LHCN-M2 (cell line): ENCODE data around the gene TNS1. TPM values are rescaled to one million over a fixed set of nuclear protein-coding genes. Genes with fewer than 3 reads are reported as not detected.

Experiments used
- DNase-seq: peaks from one replicate; pipeline ENCODE4 v3.0.0-alpha.2; 2012; ENCODE audit warnings: low read depth
- total RNA-seq: library from RNA; depleted of rRNA; stranded (reverse); fragments of >200 nt; gene quantifications from 2 replicates; pipeline ENCODE4 v1.2.3, GENCODE V29; 2014

The TNS1 gene
- total RNA-seq, 1 experiment from 2014 or later = 53.4 TPM

- no peak for DNase-seq
Observed at GRCh38 chr2:217980036-217980435, 22.8 kb downstream of the TNS1 start.

DNA sequence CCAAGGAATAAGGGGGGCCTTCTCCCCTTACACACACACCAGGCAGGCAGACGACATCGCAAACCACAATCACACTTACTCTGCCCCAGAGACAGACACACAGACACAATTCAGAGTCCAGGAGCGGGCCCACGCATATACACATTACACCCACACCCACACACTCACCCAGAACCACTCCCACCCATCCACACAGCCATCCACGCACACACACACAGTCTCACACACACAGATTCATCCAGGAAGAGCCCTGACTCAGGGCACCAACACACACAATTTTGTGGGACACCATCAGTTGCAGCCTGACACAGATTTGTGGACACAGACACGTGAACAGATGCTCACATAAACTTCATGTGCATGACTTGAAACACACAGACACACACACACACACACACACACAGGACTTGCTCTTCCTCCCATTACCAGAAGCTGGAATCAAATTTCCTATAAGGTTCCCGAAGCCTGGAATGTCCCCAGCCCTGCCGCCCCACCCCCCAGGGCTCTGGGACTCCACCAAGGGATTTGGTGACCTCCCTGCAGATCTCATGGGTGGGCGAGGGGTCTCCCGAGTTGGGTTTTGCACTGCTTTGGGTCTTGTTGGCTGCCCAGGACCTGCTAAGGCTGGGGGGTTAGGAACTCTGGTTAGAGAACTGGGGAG is 23.5 kb downstream of the TNS1 start:
- DNase-seq = peak; percentile 58

DNA sequence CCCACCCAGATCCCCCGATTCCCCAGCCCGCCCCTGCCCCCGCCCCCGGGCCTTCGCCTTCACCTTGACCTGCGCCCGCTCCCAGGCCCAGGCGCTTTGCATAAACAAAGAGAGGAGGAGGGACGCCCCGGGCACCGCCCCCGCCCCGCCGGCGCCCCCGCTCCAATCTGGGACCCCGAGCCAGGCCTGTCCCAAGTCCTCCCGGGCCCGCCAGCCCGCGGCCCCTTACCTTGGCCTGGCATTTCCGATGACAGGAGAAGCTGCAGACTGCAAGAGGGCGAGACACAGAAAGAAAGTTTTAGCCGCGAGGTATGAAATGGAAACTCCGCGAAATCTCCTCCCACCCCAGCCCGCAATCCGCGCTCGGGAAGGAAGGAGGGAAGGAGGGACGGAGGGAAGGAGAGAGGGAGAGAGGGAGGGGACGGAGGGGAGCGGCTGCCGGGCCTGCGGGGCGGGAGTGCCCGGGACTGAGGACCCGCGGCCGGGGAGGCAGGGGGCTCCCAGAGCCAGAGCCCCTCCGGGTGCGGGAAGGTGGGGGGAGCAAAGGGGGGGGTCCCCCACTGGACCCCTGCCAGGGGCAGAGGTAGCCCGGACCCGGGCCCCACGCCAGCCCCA is 24.2 kb downstream of the TNS1 start:
- DNase-seq = no peak

DNA sequence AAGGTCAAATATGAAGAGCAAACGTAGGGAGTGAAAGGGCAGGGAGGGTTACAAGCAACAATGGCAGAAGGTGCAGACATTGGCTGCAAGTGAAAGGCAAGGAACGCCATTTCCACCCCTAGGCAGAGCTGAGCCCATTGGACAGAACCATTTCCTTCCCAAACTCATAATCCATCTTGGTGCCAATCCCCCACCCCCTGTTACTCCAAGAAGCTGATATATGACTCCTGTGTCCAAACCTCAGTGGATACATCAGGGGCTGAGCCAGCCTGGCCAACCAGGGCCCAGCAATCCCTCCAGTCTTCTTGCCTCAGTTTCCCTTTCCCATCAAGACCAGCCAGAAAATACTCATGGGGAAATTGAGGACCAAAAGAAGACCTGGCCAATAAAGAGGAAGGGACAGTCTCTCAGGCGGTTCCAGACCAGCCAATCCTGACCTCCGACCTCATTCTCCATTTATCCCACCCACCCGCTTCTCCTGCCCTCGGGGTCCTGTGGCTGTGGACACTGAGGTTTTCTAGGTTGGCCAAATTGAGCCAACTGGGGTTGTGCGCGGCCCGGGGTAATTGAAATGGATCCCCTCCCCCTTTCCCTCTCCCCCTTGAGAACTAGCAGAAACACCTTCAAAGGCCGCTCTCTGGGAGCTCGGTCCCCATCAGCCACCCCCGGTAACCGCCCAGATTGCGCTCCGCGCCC is 24.8 kb downstream of the TNS1 start:
- DNase-seq = no peak

DNA sequence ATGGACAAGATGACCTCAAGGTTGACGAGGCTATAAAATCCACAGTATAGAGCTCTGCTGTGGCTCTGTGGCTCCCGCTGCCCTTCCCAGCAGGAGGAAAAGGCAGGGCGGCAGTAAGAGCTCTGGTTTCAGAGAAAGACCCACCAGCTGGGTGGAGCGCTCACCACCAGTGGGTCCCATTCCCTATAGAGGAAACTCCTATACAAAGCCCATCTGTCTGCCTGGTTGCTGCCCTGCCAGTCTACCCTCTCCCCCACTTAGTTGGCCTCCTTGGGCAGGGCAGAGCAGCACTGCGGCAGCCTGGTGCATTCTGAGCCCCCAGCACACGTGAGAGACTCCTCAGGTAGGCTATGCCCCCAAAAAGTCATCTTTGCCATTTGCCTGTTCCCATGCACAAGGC is 26.5 kb downstream of the TNS1 start:
- DNase-seq = no peak

- no peak for DNase-seq
Observed at GRCh38 chr2:217975626-217976025, 27.2 kb downstream of the TNS1 start.

DNA sequence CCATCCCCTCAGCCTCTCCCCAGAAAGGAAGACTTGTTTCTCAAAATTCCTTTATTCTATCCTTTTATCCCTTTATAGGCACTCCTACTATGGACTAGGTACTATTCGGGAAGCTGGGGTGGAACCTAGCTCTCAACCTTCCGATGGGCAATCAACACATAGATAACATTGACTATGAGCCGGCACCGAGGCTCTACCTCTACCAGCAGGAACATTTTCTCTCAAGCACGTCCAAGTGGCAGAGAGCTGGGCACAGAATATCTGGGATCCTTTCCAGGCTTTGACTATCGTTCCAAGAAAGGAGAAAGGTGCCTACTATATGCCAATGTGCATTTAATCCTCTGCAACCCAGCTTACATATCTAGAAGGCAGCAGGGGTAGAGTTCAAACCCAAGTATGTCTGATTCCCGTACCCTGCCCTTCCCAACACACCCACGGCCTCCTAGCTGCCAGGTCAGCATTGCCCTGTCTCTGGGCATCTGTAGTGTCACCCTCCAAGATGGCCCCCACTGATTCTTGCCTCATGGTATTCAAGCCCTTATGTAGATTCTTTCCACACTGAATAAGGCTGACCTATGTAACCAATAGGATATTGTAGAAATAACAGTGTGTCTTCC is 28.3 kb downstream of the TNS1 start:
- DNase-seq = no peak

DNA sequence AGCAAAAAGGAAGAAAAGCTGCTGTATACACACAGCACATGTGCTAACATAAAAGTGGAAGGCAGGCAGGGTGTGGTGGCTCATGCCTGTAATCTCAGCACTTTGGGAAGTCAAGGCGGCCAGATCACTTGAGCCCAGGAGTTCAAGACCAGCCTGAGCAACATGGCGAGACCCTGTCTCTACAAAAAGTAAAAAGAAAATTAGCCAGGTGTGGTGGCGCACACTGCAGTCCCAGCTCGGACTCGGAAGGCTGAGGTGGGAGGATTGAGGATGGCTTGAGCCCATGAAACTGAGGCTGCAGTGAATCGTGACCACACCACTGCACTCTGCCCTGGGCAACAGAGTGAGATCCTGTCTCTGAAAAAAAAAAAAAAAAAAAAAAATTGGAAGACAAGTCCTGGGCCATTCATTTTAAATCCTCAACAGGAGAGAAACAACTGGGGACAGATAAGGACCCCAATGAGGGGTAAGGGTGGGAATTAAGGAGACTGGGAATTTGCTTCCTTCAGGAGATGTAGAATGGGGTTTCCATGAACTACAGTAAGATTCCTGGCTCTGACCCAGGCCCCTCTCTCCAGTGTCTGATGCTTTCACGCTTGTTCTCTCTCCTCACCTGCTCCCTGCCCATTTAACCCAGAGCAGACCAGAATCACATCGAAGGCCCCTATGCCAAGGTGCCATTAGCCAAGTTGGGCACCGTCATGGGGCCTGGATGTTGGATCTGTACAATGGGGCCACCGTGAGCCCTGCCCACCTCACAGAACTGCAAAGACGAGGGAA is 29.6 kb downstream of the TNS1 start:
- no peak for DNase-seq

DNA sequence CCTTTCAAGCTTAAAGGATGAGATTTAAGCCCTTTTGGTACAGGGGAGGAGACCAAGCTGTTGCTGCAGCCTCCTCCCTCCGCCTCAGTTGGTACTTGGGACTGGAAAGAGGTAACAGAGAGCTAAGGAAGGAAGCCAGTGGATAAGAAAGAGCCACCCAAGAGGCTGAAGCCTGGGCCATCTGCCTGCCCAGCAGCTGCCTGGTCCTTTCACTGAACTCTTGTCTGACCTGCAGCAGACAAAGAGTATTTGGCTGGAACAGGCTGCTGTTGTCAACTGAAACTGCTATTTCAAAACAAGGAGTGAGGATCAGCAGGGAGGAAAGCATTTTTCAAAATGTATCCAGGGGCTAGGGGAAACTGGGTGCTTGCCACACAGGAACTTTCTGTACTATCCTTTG is 30.3 kb downstream of the TNS1 start:
- no peak for DNase-seq

- no peak for DNase-seq
Observed at GRCh38 chr2:217972037-217972436, 30.8 kb downstream of the TNS1 start.

- DNase-seq = no peak
Observed at GRCh38 chr2:217971166-217971565, 31.6 kb downstream of the TNS1 start.

DNA sequence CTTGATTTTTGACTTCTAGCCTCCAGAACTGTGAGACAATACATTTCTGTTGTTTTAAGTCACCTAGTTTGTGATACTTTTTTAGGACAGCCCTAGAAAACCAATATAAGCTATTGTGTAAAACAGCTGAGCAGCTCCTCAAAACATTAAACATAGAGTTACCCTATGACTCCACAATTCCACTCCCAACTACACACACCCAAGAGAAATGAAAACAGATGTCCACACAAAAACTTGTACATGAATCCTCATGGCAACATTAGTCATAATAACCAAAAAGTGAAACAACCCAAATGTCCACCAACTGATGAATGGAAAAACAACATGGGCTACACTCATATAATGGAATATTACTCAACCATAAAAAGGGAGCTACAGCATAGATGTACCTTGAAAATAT is 32.6 kb downstream of the TNS1 start:
- DNase-seq = no peak

DNA sequence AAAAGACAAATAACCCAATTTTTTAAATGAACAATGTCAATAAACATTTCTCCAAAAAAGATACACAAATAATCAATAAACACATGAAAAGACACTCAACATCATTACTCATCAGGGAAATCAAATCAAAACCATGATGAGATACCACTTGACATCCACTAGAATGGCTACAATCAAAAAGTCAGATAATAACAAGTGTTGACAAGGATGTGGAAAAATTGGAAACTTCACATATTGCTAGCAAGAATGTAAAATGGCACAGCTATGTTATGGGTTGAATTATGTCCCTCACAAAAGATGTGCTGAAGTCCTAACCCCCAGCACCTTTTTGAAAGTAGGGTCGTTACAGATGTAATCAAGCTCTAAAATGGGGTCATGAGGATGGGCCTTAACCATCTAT is 33.2 kb downstream of the TNS1 start:
- no peak for DNase-seq

DNA sequence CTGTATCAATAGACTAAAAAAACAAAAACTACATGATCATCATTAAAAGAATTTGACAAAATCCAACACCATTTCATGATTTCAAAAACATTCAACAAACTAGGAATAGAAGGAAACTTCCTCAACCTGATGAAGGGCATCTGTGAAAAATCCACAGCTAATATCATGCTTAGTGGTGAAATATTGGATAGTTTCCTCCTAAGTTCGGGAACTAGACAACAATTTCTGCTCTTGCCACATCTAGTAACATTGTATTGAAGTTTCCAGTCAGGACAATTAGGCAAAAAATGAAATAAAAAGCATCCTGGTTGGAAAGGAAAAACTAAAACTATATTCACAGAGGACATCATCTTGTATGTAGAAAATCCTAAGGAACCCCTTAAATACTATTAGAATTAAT is 34.8 kb downstream of the TNS1 start:
- DNase-seq = no peak

DNA sequence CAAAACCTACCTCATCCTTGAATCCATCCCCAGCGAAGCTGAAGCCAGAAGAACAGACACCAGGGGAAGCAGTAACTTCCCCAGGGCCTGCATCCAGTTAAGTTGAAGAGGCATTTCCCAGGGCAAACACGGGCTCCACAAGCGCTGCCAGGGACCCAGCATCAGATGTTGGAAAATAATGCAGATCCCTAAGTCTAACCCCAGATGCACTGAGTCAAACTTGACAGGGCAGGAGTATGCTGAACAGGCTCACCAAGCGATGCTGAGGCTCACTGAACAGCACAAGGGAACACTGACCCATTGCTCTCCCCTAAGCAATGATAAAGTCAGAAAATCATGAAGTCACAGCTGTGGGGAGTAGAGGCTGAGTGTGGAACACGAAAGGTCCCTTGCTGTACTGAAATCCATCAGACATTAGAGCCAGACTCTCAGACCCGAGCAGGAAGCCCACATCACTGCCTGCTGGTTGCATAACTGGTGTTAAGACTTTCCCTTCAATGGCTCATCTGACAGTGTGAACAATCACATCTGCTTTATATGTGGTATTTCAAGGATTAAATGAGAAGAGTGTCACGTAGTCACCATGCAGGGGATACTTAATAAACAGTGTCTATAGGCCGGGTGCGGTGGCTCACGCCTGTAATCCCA is 36.2 kb downstream of the TNS1 start:
- no peak for DNase-seq

DNA sequence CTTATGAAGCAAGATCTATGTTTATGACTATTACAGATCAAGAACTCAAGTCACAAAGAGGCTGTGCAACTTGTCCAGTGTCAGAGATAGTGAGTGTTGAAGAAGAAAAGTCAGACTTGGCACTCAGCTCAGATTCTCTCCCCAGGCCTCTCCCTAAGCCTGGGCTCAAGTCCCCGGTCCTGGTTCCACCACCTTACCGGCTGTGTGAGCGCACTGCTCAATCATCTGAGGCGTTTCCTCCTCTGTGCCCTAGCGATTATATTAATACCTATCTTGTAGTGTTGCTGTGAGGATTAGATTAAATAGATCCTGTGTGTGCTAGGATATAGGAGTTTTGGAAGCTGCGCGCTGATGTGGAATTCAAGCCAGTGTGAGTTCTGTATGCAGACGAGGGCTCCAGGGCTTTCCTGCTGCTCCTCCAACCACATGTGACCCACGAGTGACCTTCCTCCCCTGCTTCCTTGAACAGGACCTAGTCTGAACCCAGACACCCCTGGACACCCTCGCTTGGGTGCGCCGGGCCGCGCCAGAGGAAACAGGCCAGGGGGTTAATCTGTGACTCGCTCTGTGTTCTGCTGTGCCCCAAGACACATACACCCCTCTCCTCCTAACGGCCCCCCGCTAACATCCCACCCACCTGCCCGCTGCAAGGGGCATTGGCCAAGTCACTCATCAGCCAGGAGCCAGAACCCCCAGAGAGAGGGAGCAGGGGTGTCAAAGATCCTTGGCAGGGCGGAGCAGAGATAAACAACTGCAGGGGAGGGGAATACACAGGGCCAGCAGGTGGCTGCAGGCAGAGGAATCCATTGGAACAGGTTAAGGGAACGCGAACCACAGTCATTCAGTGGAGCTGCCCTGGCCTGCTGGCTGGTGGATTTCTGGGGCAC is 38.3 kb downstream of the TNS1 start:
- no peak for DNase-seq

DNA sequence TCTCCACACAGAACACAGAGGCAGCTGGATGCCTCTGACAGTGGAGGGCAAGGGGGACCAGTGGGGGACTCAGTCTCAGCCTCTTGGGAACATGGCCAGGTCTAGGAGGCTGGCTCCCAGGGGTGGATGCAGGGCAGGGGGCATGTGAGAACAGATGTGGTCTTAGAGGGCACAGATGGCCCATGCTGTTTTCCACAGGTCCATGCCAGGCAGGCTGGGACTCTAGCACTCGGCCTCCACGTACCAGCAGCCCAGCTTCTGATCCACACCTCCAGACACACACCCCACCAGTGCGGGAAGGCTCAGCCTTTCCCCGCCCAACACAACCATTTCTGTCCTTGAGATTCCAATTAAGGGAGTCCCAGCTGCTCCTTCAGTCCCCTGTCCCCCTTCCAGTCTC is 42.4 kb downstream of the TNS1 start:
- no peak for DNase-seq

GRCh38 chr2:217959723-217960122 is 43.1 kb downstream of the TNS1 start:
- no peak for DNase-seq

- DNase-seq = no peak
Observed at GRCh38 chr2:217958884-217959225, 43.9 kb downstream of the TNS1 start.

DNA sequence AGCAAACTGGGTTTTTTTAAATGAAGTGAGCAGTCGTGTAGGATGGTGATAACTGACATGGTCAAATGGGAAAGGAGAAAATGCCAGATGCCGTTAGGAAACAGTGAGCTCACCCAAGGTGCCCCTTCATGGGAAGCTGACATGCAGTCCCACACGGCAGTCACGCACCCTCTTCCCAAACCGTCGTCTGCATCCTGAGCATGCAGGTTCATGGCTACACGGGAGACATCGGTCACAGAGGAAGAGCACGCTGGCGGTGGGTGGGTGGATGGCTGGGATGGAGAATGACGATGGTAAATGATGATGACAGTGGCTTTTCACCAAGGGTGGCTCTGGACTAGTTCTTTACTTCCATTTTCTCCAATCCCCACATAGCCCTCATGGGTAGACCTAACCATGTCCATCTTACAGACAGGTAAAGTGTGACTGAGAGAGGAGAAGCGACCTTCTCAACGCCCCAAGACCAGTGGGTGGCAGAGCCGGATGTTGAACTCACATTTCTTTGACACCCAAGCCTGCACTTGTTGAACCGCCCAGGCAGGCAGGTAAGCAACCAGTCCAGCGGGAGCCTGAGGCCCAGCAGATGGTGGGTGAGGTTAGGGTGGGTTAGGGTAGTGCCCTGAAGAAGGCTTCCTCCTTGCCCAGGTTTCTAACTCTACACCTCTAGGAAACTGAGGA is 44.5 kb downstream of the TNS1 start:
- no peak for DNase-seq
